Osteoblast (primary cell): ENCODE measurements around the gene FSTL4. TPM values are rescaled to one million over a fixed set of nuclear protein-coding genes. Genes with fewer than 3 reads are reported as not detected.

Experiments
- DNase-seq: peaks from one replicate; pipeline ENCODE4 v3.0.0; 2011; ENCODE audit warnings: low spot score, mixed read lengths; ENCODE audit not compliant: insufficient read length; ENCODE audit errors: missing footprints
- H2AFZ ChIP-seq: 2 replicates; pipeline ENCODE4 v1.6.0; 2011; ENCODE audit warnings: mild to moderate bottlenecking, low read length
- H3K27ac ChIP-seq: 2 replicates; pipeline ENCODE4 v1.5.1; 2011; ENCODE audit warnings: mild to moderate bottlenecking, low read depth, low read length, moderate library complexity
- H3K27me3 ChIP-seq: 2 replicates; pipeline ENCODE4 v1.6.0; 2012; ENCODE audit warnings: mild to moderate bottlenecking, control low read depth, inconsistent platforms, low read length, moderate library complexity; ENCODE audit not compliant: insufficient read depth
- H3K36me3 ChIP-seq: 2 replicates; pipeline ENCODE4 v1.5.1; 2011; ENCODE audit warnings: mild to moderate bottlenecking, low read length, control low read depth, moderate library complexity; ENCODE audit not compliant: insufficient read depth
- H3K4me1 ChIP-seq: 2 replicates; pipeline ENCODE4 v1.5.1; 2011; ENCODE audit warnings: mild to moderate bottlenecking, low read length, control low read depth, moderate library complexity; ENCODE audit not compliant: insufficient read depth
- H3K4me2 ChIP-seq: 2 replicates; pipeline ENCODE4 v1.6.0; 2011; ENCODE audit warnings: mild to moderate bottlenecking, low read length; ENCODE audit not compliant: insufficient read depth
- H3K4me3 ChIP-seq: fragments of 200-600 bp; sonication (generic); 3 replicates; pipeline ENCODE4 v1.5.1; 2012; ENCODE audit warnings: mild to moderate bottlenecking, low read length, inconsistent platforms; ENCODE audit not compliant: insufficient read depth
- H3K79me2 ChIP-seq: 2 replicates; pipeline ENCODE4 v1.6.0; 2012; ENCODE audit warnings: mild to moderate bottlenecking, low read length, control low read depth, inconsistent platforms; ENCODE audit not compliant: insufficient read depth
- H3K9me3 ChIP-seq: 2 replicates; pipeline ENCODE4 v1.5.1; 2011; ENCODE audit warnings: low read depth, low read length, control low read depth
- H4K20me1 ChIP-seq: 2 replicates; pipeline ENCODE4 v1.6.0; 2012; ENCODE audit warnings: mild to moderate bottlenecking, low read length, control low read depth; ENCODE audit not compliant: insufficient read depth
- total RNA-seq: library from RNA; depleted of rRNA; stranded (reverse); fragments of >200 nt; gene quantifications from 2 replicates; pipeline ENCODE4 v1.2.3, GENCODE V29; 2012
- TF ChIP-seq, protein P1 (sequence below): IDR thresholded peaks from 2 replicates; pipeline ENCODE4 v1.5.1; 2011; ENCODE audit warnings: mild to moderate bottlenecking, low read depth, low read length, moderate library complexity; ENCODE audit errors: extremely low read depth

The FSTL4 gene
- total RNA-seq, 1 donor = not detected

DNA sequence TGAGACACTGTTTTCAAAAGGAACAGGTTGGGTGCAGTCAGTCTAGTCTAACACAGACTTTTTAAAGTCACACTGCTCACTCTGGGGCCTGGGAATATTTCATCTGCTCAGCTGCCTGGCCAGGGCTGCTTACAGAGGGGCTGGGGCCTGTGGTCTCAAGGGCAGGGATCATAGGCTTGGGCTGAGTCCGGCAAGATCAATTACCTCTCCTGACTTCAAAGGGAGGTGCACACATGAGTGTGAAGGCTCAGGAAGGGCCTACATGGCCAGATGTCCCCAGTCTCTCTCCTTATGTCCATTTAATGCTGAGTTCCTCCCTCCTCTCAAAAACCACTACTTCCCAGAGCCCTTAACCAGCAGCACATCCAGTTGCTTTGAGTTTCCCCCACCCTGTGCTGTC is 313.3 kb downstream of the FSTL4 start:
- H2AFZ ChIP-seq = no peak overlapping the region
- no peak overlapping the region for H3K27ac ChIP-seq
- H3K9me3 ChIP-seq = no peaks in the 10 kb centered on the region
- no peaks in the 10 kb centered on the region for H3K36me3 ChIP-seq
- H4K20me1 ChIP-seq = no peaks in the 10 kb centered on the region
- no peaks in the 10 kb centered on the region for H3K4me1 ChIP-seq
- no peaks in the 10 kb centered on the region for H3K27me3 ChIP-seq
- DNase-seq = no peak
- H3K79me2 ChIP-seq = no peaks in the 10 kb centered on the region
- H3K4me2 ChIP-seq = no peak overlapping the region
- TF ChIP-seq, protein P1, sequence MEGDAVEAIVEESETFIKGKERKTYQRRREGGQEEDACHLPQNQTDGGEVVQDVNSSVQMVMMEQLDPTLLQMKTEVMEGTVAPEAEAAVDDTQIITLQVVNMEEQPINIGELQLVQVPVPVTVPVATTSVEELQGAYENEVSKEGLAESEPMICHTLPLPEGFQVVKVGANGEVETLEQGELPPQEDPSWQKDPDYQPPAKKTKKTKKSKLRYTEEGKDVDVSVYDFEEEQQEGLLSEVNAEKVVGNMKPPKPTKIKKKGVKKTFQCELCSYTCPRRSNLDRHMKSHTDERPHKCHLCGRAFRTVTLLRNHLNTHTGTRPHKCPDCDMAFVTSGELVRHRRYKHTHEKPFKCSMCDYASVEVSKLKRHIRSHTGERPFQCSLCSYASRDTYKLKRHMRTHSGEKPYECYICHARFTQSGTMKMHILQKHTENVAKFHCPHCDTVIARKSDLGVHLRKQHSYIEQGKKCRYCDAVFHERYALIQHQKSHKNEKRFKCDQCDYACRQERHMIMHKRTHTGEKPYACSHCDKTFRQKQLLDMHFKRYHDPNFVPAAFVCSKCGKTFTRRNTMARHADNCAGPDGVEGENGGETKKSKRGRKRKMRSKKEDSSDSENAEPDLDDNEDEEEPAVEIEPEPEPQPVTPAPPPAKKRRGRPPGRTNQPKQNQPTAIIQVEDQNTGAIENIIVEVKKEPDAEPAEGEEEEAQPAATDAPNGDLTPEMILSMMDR = no peak
- H3K4me3 ChIP-seq = no peak overlapping the region

DNA sequence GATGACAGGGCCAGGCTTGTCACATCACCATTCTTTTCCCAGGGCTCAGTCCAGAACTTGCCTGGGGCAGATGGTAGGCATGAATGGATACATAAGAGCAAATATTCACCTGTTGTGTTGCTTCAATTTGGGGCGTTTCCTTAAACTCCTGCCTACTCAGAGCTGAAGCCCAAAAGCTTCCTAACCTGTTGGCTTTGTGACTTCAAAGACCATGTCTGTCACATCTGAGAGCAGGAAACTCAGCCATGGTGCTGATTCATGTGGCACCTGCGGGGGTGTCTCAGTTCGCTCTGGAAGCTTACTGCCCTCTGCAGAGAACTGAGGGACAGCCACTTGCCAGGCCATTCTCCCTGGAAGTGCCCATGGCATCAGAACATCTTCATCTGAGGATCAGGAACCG is 313.9 kb downstream of the FSTL4 start:
- Histone ChIP-seq H3K4me3 (no peak overlapping the region), H3K27ac (no peak overlapping the region), H2AFZ (no peak overlapping the region), H3K9me3 (no peaks in the 10 kb centered on the region), H3K79me2 (no peaks in the 10 kb centered on the region), H4K20me1 (no peaks in the 10 kb centered on the region), H3K4me2 (no peak overlapping the region), H3K36me3 (no peaks in the 10 kb centered on the region), H3K4me1 (no peaks in the 10 kb centered on the region), H3K27me3 (no peaks in the 10 kb centered on the region)
- DNase-seq = no peak
- TF ChIP-seq, protein P1 = no peak

DNA sequence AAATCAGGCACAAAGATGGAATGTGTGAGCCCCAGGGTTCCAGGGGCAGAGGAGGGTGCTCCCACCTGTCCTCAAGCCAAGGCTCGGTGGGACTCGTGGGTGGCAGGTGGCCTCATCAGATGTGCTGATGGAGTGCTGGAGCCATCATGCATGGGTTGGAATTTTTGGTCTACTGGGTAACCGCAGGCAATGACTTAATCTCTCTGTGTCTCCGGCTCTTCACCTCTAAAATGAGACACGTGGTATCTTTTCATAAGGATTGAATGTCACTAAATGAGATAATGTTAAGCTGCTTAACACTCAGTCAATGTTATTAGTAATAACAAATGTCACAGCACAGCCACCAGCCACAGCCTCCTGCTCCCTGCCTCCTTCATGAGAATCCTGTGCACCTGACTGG is 315.0 kb downstream of the FSTL4 start:
- DNase-seq = no peak
- no peak overlapping the region for H3K27ac ChIP-seq

DNA sequence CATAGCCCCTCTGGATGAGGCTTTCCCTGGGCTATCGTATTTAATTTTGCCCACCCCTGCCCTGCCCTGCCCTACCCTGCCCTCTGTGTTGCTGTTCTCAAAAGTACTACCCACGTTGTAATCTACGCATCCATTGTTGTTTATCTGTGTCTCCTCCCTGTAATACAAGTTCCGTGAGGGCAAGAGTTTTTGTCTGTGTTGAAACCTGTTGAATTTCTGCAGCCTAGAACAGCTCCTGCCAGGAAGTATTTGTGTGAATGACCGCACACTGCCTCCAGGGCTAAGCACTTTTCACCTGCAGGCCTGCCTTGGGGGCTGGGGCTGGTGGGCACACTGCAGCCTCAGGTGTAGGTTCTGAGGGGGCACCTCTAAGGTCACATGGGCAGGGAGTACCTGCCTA is 315.7 kb downstream of the FSTL4 start:
- H3K4me2 ChIP-seq = no peak overlapping the region
- no peaks in the 10 kb centered on the region for H3K9me3 ChIP-seq
- DNase-seq = no peak
- no peak overlapping the region for H3K27ac ChIP-seq
- H4K20me1 ChIP-seq = no peaks in the 10 kb centered on the region
- no peaks in the 10 kb centered on the region for H3K27me3 ChIP-seq
- H2AFZ ChIP-seq = no peak overlapping the region
- H3K4me3 ChIP-seq = no peak overlapping the region
- no peaks in the 10 kb centered on the region for H3K79me2 ChIP-seq
- H3K36me3 ChIP-seq = no peaks in the 10 kb centered on the region
- H3K4me1 ChIP-seq = no peaks in the 10 kb centered on the region
- TF ChIP-seq, protein P1 = no peak

More for the DNA sequence above, 315.0 kb downstream of the FSTL4 start:
- Histone ChIP-seq H4K20me1 (no peaks in the 10 kb centered on the region), H3K27me3 (no peaks in the 10 kb centered on the region), H3K36me3 (no peaks in the 10 kb centered on the region), H3K9me3 (no peaks in the 10 kb centered on the region), H3K4me3 (no peak overlapping the region), H3K79me2 (no peaks in the 10 kb centered on the region), H2AFZ (no peak overlapping the region), H3K4me2 (no peak overlapping the region), H3K4me1 (no peaks in the 10 kb centered on the region)
- TF ChIP-seq, protein P1 = no peak
